ENCODE measurements around the gene SLC36A3.
A peak's percentile ranks its signal among the peaks of the same experiment; 100 is the strongest.

The SLC36A3 gene

DNA sequence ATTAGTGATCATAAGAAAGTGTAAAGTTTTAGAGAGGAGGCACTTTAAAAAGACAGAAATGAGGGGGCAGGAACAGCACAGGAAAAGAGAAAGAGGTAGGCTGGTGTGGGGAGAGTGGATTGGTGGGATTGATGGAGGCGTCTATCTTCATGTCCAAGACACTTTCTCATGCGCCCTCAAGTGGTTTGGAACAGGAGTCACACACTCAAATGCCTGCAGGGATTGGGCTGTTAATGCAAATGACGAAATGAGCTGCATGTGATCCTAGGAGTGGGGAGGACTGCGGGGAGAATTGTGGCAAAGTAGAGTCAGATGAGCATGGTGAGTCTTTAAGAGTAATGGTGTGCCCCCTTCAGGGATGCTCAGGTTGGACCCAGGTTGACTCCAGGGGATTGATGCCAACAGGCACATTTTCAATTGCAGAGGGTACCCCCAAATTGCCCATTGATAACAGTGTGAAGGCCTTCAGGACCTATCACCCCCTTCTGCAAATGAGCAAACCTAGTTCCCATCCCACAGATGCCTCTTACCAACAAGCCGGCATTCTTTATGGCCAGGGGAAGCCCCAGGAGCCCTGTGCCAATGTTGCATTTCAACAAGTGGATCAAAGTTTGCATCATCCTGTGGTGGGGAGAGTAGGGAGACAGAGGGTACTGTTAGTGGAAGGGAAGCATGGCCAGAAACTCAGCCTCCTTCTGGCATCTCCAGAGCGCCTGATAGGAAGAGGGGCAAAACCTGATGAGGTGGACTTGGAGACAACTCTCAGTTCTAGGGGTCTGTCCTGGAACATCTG, 5.3 kb downstream of the SLC36A3 start:
- TF ChIP-seq, protein P1, sequence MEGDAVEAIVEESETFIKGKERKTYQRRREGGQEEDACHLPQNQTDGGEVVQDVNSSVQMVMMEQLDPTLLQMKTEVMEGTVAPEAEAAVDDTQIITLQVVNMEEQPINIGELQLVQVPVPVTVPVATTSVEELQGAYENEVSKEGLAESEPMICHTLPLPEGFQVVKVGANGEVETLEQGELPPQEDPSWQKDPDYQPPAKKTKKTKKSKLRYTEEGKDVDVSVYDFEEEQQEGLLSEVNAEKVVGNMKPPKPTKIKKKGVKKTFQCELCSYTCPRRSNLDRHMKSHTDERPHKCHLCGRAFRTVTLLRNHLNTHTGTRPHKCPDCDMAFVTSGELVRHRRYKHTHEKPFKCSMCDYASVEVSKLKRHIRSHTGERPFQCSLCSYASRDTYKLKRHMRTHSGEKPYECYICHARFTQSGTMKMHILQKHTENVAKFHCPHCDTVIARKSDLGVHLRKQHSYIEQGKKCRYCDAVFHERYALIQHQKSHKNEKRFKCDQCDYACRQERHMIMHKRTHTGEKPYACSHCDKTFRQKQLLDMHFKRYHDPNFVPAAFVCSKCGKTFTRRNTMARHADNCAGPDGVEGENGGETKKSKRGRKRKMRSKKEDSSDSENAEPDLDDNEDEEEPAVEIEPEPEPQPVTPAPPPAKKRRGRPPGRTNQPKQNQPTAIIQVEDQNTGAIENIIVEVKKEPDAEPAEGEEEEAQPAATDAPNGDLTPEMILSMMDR (IDR thresholded peaks at IDR 0.05; ENCODE audit: low read depth, low read length), result peak; percentile 22
- no peak overlapping the region for H3K4me3 ChIP-seq (ENCODE audit: low read depth, low read length)

DNA sequence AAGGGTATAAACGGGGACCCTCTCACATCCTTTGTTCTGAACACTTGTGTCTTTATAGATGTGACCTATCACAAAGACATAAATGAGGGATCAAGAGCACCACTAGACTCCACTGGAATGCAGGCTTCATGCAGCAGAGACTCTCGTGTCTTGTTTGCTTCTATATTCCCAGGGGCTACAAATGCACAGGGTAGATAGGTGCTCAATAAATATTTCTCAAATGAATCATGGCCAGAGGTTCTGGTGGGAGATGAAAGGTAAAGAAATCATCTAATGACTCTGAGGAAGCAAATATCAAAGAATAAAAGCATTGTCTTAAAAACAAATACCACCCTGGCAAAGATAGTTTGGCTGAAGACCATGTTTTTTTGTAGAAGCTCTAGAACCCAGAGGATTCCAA, 6.6 kb downstream of the SLC36A3 start:
- TF ChIP-seq, protein P1 (IDR thresholded peaks at IDR 0.05; ENCODE audit: low read depth, low read length), result no peak
- H3K4me3 ChIP-seq (ENCODE audit: low read depth, low read length), result no peak overlapping the region

DNA sequence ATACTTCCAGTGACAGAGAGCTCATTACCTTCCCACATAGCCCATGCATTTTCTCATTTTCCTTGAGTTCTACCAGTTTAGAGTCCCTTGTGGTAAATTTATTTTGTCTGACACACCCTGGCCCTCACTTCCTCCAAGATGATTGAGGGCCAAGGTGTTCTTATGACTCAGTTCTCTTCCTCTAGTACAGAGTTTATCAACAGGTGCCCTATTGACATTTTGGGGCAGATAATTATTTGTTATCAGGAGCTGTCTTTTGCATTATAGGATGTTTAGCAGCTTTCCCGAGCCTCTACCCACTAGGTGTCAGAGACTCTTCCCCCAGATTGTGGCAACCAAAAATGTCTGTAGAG, 7.1 kb downstream of the SLC36A3 start:
- H3K4me3 ChIP-seq (ENCODE audit: low read depth, low read length), result no peak overlapping the region
- TF ChIP-seq, protein P1 (IDR thresholded peaks at IDR 0.05; ENCODE audit: low read depth, low read length), result no peak

DNA sequence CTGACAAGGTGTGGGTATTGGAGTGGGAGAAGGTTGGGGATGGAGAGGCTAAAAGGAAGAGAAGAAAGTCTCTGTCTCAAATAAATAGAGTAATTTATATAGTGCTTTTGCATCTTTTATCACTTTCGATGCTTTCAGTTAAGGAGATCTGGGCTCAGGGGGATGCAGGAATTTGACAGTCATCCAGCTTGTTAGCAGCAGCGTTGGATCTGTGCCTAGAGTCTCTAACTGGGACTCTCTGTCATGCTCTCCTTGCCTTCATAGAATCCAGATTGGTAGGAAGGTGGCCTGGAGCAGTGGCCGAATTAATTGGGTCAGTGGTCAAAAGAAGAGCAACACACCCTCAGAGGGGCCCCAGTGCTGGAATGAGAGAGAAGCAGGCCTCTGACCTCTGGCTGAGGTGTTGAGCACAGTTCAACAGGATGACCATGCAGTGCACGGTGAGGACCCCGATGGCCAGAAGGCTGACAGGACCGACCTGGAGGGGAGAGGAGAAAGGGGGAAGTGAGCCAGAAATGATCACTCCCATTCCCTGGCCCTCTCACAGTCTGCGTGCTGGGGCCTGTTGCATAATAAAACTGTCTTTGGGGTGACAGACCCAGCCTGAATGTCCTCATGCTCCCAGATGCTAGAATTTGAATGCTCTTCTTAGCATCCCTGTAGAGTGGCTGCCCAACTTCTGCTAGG, 7.6 kb downstream of the SLC36A3 start:
- TF ChIP-seq, protein P1 (IDR thresholded peaks at IDR 0.05; ENCODE audit: low read depth, low read length), result no peak

DNA sequence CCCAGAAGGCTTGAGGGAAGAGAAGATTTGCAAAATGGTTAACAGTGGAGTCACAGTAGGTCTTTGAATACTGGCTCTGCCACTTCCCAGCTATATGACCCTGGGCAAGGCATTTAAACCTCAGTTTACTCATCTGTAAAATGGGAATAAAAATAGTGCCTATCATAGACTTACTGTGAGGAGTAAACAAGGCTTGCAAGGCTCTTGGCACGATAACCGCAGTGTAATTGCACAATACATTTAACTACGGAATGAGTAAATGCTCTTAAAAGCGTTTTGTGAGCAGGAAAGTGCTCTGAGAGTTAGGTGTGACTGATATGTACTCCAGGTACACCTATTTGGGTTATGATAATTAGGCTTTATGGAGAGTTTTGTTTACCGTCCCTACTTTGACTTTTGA, 8.4 kb downstream of the SLC36A3 start:
- TF ChIP-seq, protein P1 (IDR thresholded peaks at IDR 0.05; ENCODE audit: low read depth, low read length), result no peak
- H3K4me3 ChIP-seq (ENCODE audit: low read depth, low read length), result no peak overlapping the region

More for the DNA sequence above, 7.6 kb downstream of the SLC36A3 start:
- H3K4me3 ChIP-seq (ENCODE audit: low read depth, low read length), result no peak overlapping the region

DNA sequence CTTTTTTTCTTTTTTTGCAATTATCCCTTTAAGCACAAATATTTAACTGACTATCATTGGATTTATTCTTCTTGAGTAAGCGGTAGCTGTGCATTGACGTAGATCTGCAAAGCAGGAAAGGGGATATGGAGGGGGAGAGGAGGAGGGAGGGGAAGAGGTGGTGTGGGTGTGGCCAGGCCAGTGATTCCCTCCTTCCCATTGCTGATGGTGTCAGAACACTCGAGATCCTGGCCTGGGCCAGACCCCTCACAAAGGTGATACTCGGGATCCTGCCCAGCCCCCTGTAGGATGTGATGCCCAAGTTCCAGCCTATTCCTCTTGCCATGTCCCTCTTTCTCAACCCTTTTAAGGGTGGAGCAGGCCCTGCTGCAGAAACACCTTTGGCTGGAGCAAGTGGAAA, 9.9 kb downstream of the SLC36A3 start:
- TF ChIP-seq, protein P1 (IDR thresholded peaks at IDR 0.05; ENCODE audit: low read depth, low read length), result no peak
- no peak overlapping the region for H3K4me3 ChIP-seq (ENCODE audit: low read depth, low read length)

DNA sequence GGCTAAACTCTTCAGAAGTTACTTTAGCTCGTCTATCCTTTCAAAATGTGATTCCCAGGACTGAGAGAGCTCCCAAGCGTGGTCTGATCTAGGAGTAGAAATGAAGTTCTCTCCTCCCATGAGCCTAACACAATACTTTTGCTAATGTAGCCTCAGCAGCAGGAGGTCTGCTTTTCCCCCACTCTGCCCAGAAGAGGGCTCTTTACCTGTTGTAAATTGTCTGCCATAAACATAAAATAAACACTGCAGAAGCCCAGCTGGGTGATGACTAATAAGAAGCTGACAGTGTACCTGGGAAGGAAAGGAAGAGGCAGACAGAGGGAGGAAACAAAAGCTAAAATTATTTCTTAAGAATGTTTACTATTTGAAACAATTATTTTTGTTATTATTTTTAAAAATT, 15.4 kb downstream of the SLC36A3 start:
- TF ChIP-seq, protein P1 (IDR thresholded peaks at IDR 0.05; ENCODE audit: low read depth, low read length), result no peak

More for the DNA sequence above, 15.4 kb downstream of the SLC36A3 start:
- no peak overlapping the region for H3K4me3 ChIP-seq (ENCODE audit: low read depth, low read length)
